Astrocyte (in vitro differentiated cells and primary cell): Measurements from ENCODE around the gene EED.

Experiments used
- EZH2 ChIP-seq: IDR thresholded peaks from 2 replicates; pipeline ENCODE4 v1.6.1; 2012; ENCODE audit warnings: mild to moderate bottlenecking, low read length, inconsistent platforms; ENCODE audit not compliant: insufficient read depth
- TF ChIP-seq, protein P1 (sequence below): IDR thresholded peaks from 2 replicates; pipeline ENCODE4 v1.5.1; 2011; ENCODE audit warnings: low read depth, mild to moderate bottlenecking, inconsistent platforms, low read length, moderate library complexity; ENCODE audit not compliant: insufficient read depth

DNA sequence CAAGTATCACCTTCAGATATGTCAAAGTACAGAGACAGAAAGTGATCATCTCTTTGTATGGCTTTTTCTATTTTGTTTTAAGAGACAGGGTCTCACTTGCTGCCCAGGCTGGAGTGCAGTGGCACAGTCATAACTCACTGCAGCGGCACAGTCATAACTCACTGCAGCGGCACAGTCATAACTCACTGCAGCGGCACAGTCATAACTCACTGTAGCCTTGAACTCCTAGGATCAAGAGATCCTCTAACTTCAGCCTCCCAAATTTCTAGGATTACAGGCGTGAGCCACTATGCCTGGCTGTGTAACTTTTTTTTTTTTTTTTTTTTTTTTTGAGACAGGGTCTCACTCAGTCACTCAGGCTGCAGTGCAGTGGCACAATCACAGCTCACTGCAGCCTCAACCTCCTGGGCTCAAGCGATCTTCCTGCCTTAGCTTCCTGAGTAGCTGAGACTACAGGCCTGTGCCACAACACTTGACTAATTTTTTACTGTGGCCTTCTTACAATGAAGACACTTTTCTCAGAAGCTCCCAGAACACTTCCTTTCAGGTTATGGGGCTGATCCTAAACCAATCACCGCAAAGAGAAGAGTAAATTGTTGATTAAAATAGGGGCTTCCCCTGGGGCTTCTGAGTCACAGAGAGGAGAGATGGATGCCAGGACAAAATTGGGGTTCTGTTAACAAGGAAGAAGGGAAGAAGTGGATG lies 48.5 kb downstream of the EED start:
- no peak for TF ChIP-seq EZH2
- TF ChIP-seq, protein P1, sequence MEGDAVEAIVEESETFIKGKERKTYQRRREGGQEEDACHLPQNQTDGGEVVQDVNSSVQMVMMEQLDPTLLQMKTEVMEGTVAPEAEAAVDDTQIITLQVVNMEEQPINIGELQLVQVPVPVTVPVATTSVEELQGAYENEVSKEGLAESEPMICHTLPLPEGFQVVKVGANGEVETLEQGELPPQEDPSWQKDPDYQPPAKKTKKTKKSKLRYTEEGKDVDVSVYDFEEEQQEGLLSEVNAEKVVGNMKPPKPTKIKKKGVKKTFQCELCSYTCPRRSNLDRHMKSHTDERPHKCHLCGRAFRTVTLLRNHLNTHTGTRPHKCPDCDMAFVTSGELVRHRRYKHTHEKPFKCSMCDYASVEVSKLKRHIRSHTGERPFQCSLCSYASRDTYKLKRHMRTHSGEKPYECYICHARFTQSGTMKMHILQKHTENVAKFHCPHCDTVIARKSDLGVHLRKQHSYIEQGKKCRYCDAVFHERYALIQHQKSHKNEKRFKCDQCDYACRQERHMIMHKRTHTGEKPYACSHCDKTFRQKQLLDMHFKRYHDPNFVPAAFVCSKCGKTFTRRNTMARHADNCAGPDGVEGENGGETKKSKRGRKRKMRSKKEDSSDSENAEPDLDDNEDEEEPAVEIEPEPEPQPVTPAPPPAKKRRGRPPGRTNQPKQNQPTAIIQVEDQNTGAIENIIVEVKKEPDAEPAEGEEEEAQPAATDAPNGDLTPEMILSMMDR, result no peak
